ENCODE data around the gene RCAN2. TPM values are rescaled to one million over a fixed set of nuclear protein-coding genes. Genes with fewer than 3 reads are reported as not detected.

Gene RCAN2
- total and polyA plus RNA-seq, 2 experiments from 2014 or later = 44.9 to 55.6 TPM

GRCh38 chr6:46323312-46323965 lies 167.8 kb downstream of the RCAN2 start:
- Histone ChIP-seq H3K4me1 (ENCODE audit: low read depth) (peaks cover 16% of the 10 kb centered on the region), H3K4me3 (no peak overlapping the region), H3K9me3 (ENCODE audit: low read depth) (no peaks in the 10 kb centered on the region), H3K27ac (no peak overlapping the region), H3K36me3 (no peaks in the 10 kb centered on the region), H3K27me3 (no peaks in the 10 kb centered on the region)
- peak in 1 of 2 donors; percentile 82 for DNase-seq (ENCODE audit: low read depth in 1 of 2, low spot score in 1 of 2)
- TF ChIP-seq, protein P1, sequence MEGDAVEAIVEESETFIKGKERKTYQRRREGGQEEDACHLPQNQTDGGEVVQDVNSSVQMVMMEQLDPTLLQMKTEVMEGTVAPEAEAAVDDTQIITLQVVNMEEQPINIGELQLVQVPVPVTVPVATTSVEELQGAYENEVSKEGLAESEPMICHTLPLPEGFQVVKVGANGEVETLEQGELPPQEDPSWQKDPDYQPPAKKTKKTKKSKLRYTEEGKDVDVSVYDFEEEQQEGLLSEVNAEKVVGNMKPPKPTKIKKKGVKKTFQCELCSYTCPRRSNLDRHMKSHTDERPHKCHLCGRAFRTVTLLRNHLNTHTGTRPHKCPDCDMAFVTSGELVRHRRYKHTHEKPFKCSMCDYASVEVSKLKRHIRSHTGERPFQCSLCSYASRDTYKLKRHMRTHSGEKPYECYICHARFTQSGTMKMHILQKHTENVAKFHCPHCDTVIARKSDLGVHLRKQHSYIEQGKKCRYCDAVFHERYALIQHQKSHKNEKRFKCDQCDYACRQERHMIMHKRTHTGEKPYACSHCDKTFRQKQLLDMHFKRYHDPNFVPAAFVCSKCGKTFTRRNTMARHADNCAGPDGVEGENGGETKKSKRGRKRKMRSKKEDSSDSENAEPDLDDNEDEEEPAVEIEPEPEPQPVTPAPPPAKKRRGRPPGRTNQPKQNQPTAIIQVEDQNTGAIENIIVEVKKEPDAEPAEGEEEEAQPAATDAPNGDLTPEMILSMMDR (IDR thresholded peaks at IDR 0.05; ENCODE audit: low read depth, low read length) = no peak

DNA sequence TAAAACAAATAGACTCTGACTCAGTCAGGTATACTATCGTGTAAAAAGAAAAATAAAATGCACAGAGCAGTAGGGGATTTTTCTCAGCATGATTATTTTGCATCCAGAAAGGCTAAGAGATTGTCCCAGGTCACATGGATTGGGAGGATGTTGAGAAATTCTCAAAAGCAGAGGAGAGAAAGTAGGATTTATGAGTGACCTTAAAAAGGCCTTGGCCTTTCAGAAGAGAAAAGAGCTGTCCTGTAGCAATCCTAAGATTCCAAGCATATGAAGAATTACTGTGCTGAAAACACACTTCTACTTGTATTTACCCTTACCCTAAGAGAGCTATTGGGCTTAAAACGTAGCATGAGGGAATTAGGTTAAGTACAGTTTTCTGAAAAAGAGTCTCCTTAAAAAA lies 170.7 kb downstream of the RCAN2 start:
- Histone ChIP-seq H3K36me3 (no peaks in the 10 kb centered on the region), H3K27me3 (no peaks in the 10 kb centered on the region), H3K27ac (no peak overlapping the region), H3K4me3 (no peak overlapping the region), H3K4me1 (ENCODE audit: low read depth) (peaks cover 3% of the 10 kb centered on the region), H3K9me3 (ENCODE audit: low read depth) (no peaks in the 10 kb centered on the region)
- TF ChIP-seq, protein P1 (IDR thresholded peaks at IDR 0.05; ENCODE audit: low read depth, low read length) = no peak
- no peak for DNase-seq (ENCODE audit: low read depth in 1 of 2, low spot score in 1 of 2)

DNA sequence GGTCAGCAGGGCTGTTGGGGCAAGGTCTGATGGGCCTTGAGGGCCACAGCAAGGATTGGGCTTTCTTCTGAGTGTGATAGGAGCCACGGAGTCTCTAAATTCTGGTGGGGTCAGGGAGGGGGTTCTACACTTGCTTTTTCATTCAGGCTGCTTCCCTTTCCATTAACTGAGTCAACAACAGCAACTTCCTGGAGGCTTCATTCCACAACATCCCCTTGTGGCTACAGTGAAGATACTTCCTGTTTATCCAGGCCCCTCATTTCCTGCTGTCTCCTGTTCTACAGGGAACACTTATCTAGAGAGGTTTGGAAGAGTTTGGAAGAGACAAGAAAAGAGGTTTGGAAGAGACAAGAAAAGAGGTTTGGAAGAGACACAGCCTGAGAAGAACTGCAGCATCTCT lies 175.7 kb downstream of the RCAN2 start:
- DNase-seq (ENCODE audit: low read depth in 1 of 2, low spot score in 1 of 2) = no peak
- TF ChIP-seq, protein P1 (IDR thresholded peaks at IDR 0.05; ENCODE audit: low read depth, low read length) = no peak
- Histone ChIP-seq H3K36me3 (no peaks in the 10 kb centered on the region), H3K4me3 (no peak overlapping the region), H3K27ac (no peak overlapping the region), H3K4me1 (ENCODE audit: low read depth) (no peaks in the 10 kb centered on the region), H3K9me3 (ENCODE audit: low read depth) (no peaks in the 10 kb centered on the region), H3K27me3 (no peaks in the 10 kb centered on the region)

DNA sequence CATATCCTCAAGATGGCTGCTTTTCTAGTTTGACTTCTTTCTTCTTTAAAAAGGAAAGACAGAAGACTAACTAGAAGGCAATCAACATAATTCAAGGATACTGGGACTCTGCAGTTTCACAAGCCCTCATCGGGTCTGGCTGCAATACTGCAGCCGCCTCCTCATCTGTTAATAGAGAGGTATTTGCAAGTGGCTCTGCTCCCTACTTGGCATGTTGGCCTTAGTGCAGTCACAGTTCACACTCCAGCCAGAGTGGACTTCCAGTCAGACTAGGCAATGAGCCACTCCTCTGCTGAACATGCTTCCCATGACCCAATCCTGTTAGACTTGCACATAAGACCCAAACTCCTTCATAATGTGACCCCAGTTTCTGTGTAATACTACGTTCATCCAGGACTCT lies 178.6 kb downstream of the RCAN2 start:
- Histone ChIP-seq H3K9me3 (ENCODE audit: low read depth) (no peaks in the 10 kb centered on the region), H3K27me3 (no peaks in the 10 kb centered on the region), H3K4me3 (no peak overlapping the region), H3K4me1 (ENCODE audit: low read depth) (no peaks in the 10 kb centered on the region), H3K27ac (no peak overlapping the region), H3K36me3 (no peaks in the 10 kb centered on the region)
- no peak for DNase-seq (ENCODE audit: low read depth in 1 of 2, low spot score in 1 of 2)
- TF ChIP-seq, protein P1 (IDR thresholded peaks at IDR 0.05; ENCODE audit: low read depth, low read length) = no peak

DNA sequence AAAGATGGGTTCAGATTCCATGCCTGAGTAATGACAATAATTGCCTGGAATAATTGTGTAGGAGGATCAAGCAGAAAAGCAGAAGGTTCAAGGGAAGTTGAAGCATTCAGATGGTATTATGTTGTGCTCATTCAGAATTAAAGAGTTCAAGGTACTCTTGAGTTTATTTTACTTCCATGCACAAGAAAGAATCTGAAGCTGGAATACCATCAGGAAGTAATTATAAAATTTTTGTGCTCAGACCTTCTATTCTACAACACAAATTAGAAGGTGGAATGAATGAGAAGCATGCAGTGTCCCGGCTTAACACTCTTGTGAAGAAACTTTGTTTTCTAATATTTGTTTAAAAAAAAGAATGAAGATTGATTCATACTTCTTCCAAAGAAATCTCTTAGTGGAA lies 181.1 kb downstream of the RCAN2 start:
- no peak overlapping the region for H3K4me3 ChIP-seq
- no peaks in the 10 kb centered on the region for H3K4me1 ChIP-seq (ENCODE audit: low read depth)
- H3K27me3 ChIP-seq = no peaks in the 10 kb centered on the region
- H3K36me3 ChIP-seq = no peaks in the 10 kb centered on the region
- H3K27ac ChIP-seq = no peak overlapping the region
- TF ChIP-seq, protein P1 (IDR thresholded peaks at IDR 0.05; ENCODE audit: low read depth, low read length) = no peak
- H3K9me3 ChIP-seq (ENCODE audit: low read depth) = no peaks in the 10 kb centered on the region
- DNase-seq (ENCODE audit: low read depth in 1 of 2, low spot score in 1 of 2) = no peak
